ENCODE data around the gene PRRT2. TPM values are rescaled to one million over a fixed set of nuclear protein-coding genes. Genes with fewer than 3 reads are reported as not detected.

Gene PRRT2
- total and polyA plus RNA-seq, 10 of the 15 experiments (the other 5 are each of a cell fraction or from before 2014, with no cell fraction given) = 0.08 to 0.49 (median 0.12) TPM; not detected in 4

DNA sequence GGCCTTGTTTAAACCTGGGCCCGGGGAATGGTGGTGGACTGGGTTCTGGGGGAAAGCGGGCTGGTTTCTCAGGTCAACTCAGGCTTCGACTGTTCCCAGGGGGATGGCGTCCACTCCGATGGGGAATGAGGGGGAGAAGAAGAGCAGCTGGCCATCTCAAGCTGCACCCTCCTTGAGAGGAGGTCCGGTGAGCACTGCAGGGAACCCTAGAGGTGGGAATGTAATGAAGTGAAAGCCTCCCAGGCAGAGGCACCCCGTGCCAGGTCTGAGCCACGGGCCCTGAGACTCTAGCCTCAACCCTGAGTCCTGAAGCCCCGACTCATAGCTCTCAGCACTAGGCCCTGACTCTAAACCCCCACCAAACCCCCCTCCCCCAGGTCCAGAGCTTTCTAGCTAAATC is 52.2 kb downstream of the PRRT2 start:
- TF ChIP-seq MYC (IDR thresholded peaks at IDR 0.05; ENCODE audit: insufficient read depth, insufficient read length, insufficient replicate concordance, low read length, severe bottlenecking) (no peak), CHD4 (IDR thresholded peaks at IDR 0.05) (no peak), SREBF1 (IDR thresholded peaks at IDR 0.05; ENCODE audit: low read length) (no peak), DPF2 (IDR thresholded peaks at IDR 0.05) (no peak), SMAD1 (IDR thresholded peaks at IDR 0.05; ENCODE audit: low read depth, partially characterized antibody) (no peak), SMC3 (IDR thresholded peaks at IDR 0.05; ENCODE audit: borderline replicate concordance, low read length) (no peak), ETV6 (conservative IDR thresholded peaks at IDR 0.05 in 1 of 2, IDR thresholded peaks at IDR 0.05 in 1 of 2; ENCODE audit: borderline replicate concordance in 1 of 2, low read depth in 1 of 2) (no peak), MTA3 (IDR thresholded peaks at IDR 0.05; ENCODE audit: borderline replicate concordance, low read length) (no peak)
- TF ChIP-seq, protein P1, sequence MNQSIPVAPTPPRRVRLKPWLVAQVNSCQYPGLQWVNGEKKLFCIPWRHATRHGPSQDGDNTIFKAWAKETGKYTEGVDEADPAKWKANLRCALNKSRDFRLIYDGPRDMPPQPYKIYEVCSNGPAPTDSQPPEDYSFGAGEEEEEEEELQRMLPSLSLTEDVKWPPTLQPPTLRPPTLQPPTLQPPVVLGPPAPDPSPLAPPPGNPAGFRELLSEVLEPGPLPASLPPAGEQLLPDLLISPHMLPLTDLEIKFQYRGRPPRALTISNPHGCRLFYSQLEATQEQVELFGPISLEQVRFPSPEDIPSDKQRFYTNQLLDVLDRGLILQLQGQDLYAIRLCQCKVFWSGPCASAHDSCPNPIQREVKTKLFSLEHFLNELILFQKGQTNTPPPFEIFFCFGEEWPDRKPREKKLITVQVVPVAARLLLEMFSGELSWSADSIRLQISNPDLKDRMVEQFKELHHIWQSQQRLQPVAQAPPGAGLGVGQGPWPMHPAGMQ (IDR thresholded peaks at IDR 0.05; ENCODE audit: borderline replicate concordance) = no peak
- TF ChIP-seq, protein P2, sequence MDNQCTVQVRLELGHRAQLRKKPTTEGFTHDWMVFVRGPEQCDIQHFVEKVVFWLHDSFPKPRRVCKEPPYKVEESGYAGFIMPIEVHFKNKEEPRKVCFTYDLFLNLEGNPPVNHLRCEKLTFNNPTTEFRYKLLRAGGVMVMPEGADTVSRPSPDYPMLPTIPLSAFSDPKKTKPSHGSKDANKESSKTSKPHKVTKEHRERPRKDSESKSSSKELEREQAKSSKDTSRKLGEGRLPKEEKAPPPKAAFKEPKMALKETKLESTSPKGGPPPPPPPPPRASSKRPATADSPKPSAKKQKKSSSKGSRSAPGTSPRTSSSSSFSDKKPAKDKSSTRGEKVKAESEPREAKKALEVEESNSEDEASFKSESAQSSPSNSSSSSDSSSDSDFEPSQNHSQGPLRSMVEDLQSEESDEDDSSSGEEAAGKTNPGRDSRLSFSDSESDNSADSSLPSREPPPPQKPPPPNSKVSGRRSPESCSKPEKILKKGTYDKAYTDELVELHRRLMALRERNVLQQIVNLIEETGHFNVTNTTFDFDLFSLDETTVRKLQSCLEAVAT (IDR thresholded peaks at IDR 0.05) = no peak
- POLR2A ChIA-PET = no interaction called here
- CTCF ChIA-PET = interaction anchor here (0.6 to 0.7 kb wide), 2 partner anchors 97 to 786 kb away, joined by 3 to 4 read pairs; partner anchors contain the start of gene TMEM219
- Histone ChIP-seq H2AFZ (ENCODE audit: control insufficient read depth, low read depth, low read length) (no peak overlapping the region), H3K9me3 (replicated peaks; ENCODE audit: control insufficient read depth, insufficient read depth, low read length) (no peaks in the 10 kb centered on the region), H3K4me1 (ENCODE audit: control insufficient read depth, insufficient read depth, low read length) (peaks cover 4% of the 10 kb centered on the region), H4K20me1 (ENCODE audit: control insufficient read depth, insufficient read depth) (no peaks in the 10 kb centered on the region), H3K9ac (ENCODE audit: control insufficient read depth, insufficient read depth, low read length) (no peak overlapping the region), H3K27ac (ENCODE audit: control insufficient read depth, insufficient read depth) (no peak overlapping the region), H3K4me3 (no peak overlapping the region), H3K4me2 (ENCODE audit: control insufficient read depth, insufficient read depth) (no peak overlapping the region), H3K27me3 (replicated peaks in 1 of 2; ENCODE audit: control insufficient read depth in 2 of 2, insufficient read depth in 2 of 2, low read length in 1 of 2) (0 out of 4 replicates have a peak, but pooled peaks cover 0 to 1% of the 10 kb centered on the region in 2 experiments), H3K79me2 (ENCODE audit: control insufficient read depth, insufficient read depth, low read length) (peaks cover 7% of the 10 kb centered on the region), H3K36me3 (ENCODE audit: control insufficient read depth in 2 of 2, insufficient read depth in 2 of 2, low read length in 1 of 2) (no peaks in the 10 kb centered on the region; a peak in 1 of 4 replicates)
- BruUV-seq (replicated peaks) = no TSS peak
- ATAC-seq (no peak), DNase-seq (ENCODE audit: low read depth, low spot score) (no peak), FAIRE-seq (no peak)
- 25% methylated on average over 9 of the region's 9 CpGs for WGBS (ENCODE audit: insufficient coverage, insufficient replicate concordance, low lambda C conversion rate, missing lambda C conversion rate)
- RAD21 ChIA-PET (ENCODE audit: unreplicated experiment) = no interaction called here
- SMC1A ChIA-PET (ENCODE audit: uncharacterized antibody, unreplicated experiment) = no interaction called here
- in situ Hi-C loops (cut with MboI) = no loop called here
- intact Hi-C loops (cut with micrococcal nuclease; ENCODE audit: unreplicated experiment) = loop anchor here (5.0 to 10.0 kb wide), 2 partner anchors 42 to 61 kb away; partner anchors contain the start of genes KCTD13 and MVP

Small RNAs within 50 kb of the gene (small RNA-seq; reads per million reads assigned to genes)
- gene AC009133.6 = not detected
- gene AC120114.4 = not detected

Other genes with a start within 250 kb of the PRRT2 start
Only the 7 nearest of the 19 such genes appear.
- 12.4 and 13.3 TPM in 2 replicates for gene C16orf54, start 66.2 kb upstream of the PRRT2 start, total RNA-seq (2014; rRNA removed)
- 5.8 and 5.9 TPM in 2 replicates for gene C16orf54, start 66.2 kb upstream of the PRRT2 start, total RNA-seq (2014; rRNA removed; fragmentation: Illumina TruSeq; extraction: Trizol)
- 10.9 and 11.0 TPM in 2 replicates for gene C16orf54, start 66.2 kb upstream of the PRRT2 start, total RNA-seq (2021)
- 2.9 and 4.4 TPM in 2 replicates for gene C16orf54, start 66.2 kb upstream of the PRRT2 start, polyA plus RNA-seq (2011; rRNA removed)
- gene C16orf54, start 66.2 kb upstream of the PRRT2 start, polyA plus RNA-seq (2014; fragmentation: Illumina TruSeq; extraction: Trizol) = 4.1 and 5.2 TPM in 2 replicates
- 1 to 10 TPM; 2.1 to 2.4 TPM for gene C16orf54, start 66.2 kb upstream of the PRRT2 start, polyA plus RNA-seq (2014; fragmentation: Nextera tagmentation; extraction: Ambion mirVana)
- 6.3 and 7.0 TPM in 2 replicates for gene C16orf54, start 66.2 kb upstream of the PRRT2 start, polyA plus RNA-seq (2014; rRNA removed)
- 1 to 10 TPM; 4.6 to 5.6 TPM for gene C16orf54, start 66.2 kb upstream of the PRRT2 start, polyA plus RNA-seq (2016; fragmentation: Nextera tagmentation; extraction: Ambion mirVana)
- gene ZG16, start 33.9 kb upstream of the PRRT2 start, total RNA-seq (2014; rRNA removed) = not detected in 2 replicates
- not detected in 2 replicates for gene ZG16, start 33.9 kb upstream of the PRRT2 start, total RNA-seq (2014; rRNA removed; fragmentation: Illumina TruSeq; extraction: Trizol)
- not detected in 2 replicates for gene ZG16, start 33.9 kb upstream of the PRRT2 start, total RNA-seq (2021)
- not detected in 2 replicates for gene ZG16, start 33.9 kb upstream of the PRRT2 start, polyA plus RNA-seq (2011; rRNA removed)
- gene ZG16, start 33.9 kb upstream of the PRRT2 start, polyA plus RNA-seq (2014; fragmentation: Illumina TruSeq; extraction: Trizol) = not detected in 2 replicates
- not detected for gene ZG16, start 33.9 kb upstream of the PRRT2 start, polyA plus RNA-seq (2014; fragmentation: Nextera tagmentation; extraction: Ambion mirVana)
- not detected in 2 replicates for gene ZG16, start 33.9 kb upstream of the PRRT2 start, polyA plus RNA-seq (2014; rRNA removed)
- not detected for gene ZG16, start 33.9 kb upstream of the PRRT2 start, polyA plus RNA-seq (2016; fragmentation: Nextera tagmentation; extraction: Ambion mirVana)
- 137 and 143 TPM in 2 replicates for gene KIF22, start 21.4 kb upstream of the PRRT2 start, total RNA-seq (2014; rRNA removed)
- 92.6 and 94.3 TPM in 2 replicates for gene KIF22, start 21.4 kb upstream of the PRRT2 start, total RNA-seq (2014; rRNA removed; fragmentation: Illumina TruSeq; extraction: Trizol)
- gene KIF22, start 21.4 kb upstream of the PRRT2 start, total RNA-seq (2021) = 127 TPM in 2 replicates
- gene KIF22, start 21.4 kb upstream of the PRRT2 start, polyA plus RNA-seq (2011; rRNA removed) = 122 and 158 TPM in 2 replicates
- gene KIF22, start 21.4 kb upstream of the PRRT2 start, polyA plus RNA-seq (2014; fragmentation: Illumina TruSeq; extraction: Trizol) = 115 and 116 TPM in 2 replicates
- gene KIF22, start 21.4 kb upstream of the PRRT2 start, polyA plus RNA-seq (2014; fragmentation: Nextera tagmentation; extraction: Ambion mirVana) = 10 to 100 TPM in 1 of 2 experiments, 1 to 10 TPM in 1; 7.6 to 16.9 TPM
- gene KIF22, start 21.4 kb upstream of the PRRT2 start, polyA plus RNA-seq (2014; rRNA removed) = 142 and 143 TPM in 2 replicates
- 100 to 1,000 TPM; 156 TPM for gene KIF22, start 21.4 kb upstream of the PRRT2 start, polyA plus RNA-seq (2016; fragmentation: Nextera tagmentation; extraction: Ambion mirVana)
- 184 and 202 TPM in 2 replicates for gene MAZ, start 5.7 kb upstream of the PRRT2 start, total RNA-seq (2014; rRNA removed)
- gene MAZ, start 5.7 kb upstream of the PRRT2 start, total RNA-seq (2014; rRNA removed; fragmentation: Illumina TruSeq; extraction: Trizol) = 142 and 158 TPM in 2 replicates
- gene MAZ, start 5.7 kb upstream of the PRRT2 start, total RNA-seq (2021) = 305 and 309 TPM in 2 replicates
- 57.5 and 100 TPM in 2 replicates for gene MAZ, start 5.7 kb upstream of the PRRT2 start, polyA plus RNA-seq (2011; rRNA removed)
- gene MAZ, start 5.7 kb upstream of the PRRT2 start, polyA plus RNA-seq (2014; fragmentation: Illumina TruSeq; extraction: Trizol) = 105 and 184 TPM in 2 replicates
- gene MAZ, start 5.7 kb upstream of the PRRT2 start, polyA plus RNA-seq (2014; fragmentation: Nextera tagmentation; extraction: Ambion mirVana) = 10 to 100 TPM; 23.9 to 31.4 TPM
- 132 and 171 TPM in 2 replicates for gene MAZ, start 5.7 kb upstream of the PRRT2 start, polyA plus RNA-seq (2014; rRNA removed)
- gene MAZ, start 5.7 kb upstream of the PRRT2 start, polyA plus RNA-seq (2016; fragmentation: Nextera tagmentation; extraction: Ambion mirVana) = 10 to 100 TPM; 45.1 to 48.9 TPM
- gene PAGR1, start 4.0 kb downstream of the PRRT2 start, total RNA-seq (2014; rRNA removed) = 31.5 and 33.4 TPM in 2 replicates
- 15.0 and 19.6 TPM in 2 replicates for gene PAGR1, start 4.0 kb downstream of the PRRT2 start, total RNA-seq (2014; rRNA removed; fragmentation: Illumina TruSeq; extraction: Trizol)
- gene PAGR1, start 4.0 kb downstream of the PRRT2 start, total RNA-seq (2021) = 26.5 and 27.2 TPM in 2 replicates
- 14.9 and 16.0 TPM in 2 replicates for gene PAGR1, start 4.0 kb downstream of the PRRT2 start, polyA plus RNA-seq (2011; rRNA removed)
- gene PAGR1, start 4.0 kb downstream of the PRRT2 start, polyA plus RNA-seq (2014; fragmentation: Illumina TruSeq; extraction: Trizol) = 4.4 and 11.5 TPM in 2 replicates
- 1 to 10 TPM; 1.1 to 5.5 TPM for gene PAGR1, start 4.0 kb downstream of the PRRT2 start, polyA plus RNA-seq (2014; fragmentation: Nextera tagmentation; extraction: Ambion mirVana)
- gene PAGR1, start 4.0 kb downstream of the PRRT2 start, polyA plus RNA-seq (2014; rRNA removed) = 29.6 and 34.5 TPM in 2 replicates
- gene PAGR1, start 4.0 kb downstream of the PRRT2 start, polyA plus RNA-seq (2016; fragmentation: Nextera tagmentation; extraction: Ambion mirVana) = 10 to 100 TPM; 44.6 to 57.7 TPM
- gene MVP, start 8.3 kb downstream of the PRRT2 start, total RNA-seq (2014; rRNA removed) = 60.2 and 67.9 TPM in 2 replicates
- 28.1 and 28.9 TPM in 2 replicates for gene MVP, start 8.3 kb downstream of the PRRT2 start, total RNA-seq (2014; rRNA removed; fragmentation: Illumina TruSeq; extraction: Trizol)
- 62.5 and 62.7 TPM in 2 replicates for gene MVP, start 8.3 kb downstream of the PRRT2 start, total RNA-seq (2021)
- 26.8 and 74.2 TPM in 2 replicates for gene MVP, start 8.3 kb downstream of the PRRT2 start, polyA plus RNA-seq (2011; rRNA removed)
- gene MVP, start 8.3 kb downstream of the PRRT2 start, polyA plus RNA-seq (2014; fragmentation: Illumina TruSeq; extraction: Trizol) = 18.5 and 37.3 TPM in 2 replicates
- gene MVP, start 8.3 kb downstream of the PRRT2 start, polyA plus RNA-seq (2014; fragmentation: Nextera tagmentation; extraction: Ambion mirVana) = 1 to 10 TPM in 1 of 2 experiments, under 1 TPM in 1; 0.98 to 1.2 TPM
- gene MVP, start 8.3 kb downstream of the PRRT2 start, polyA plus RNA-seq (2014; rRNA removed) = 46.7 and 56.9 TPM in 2 replicates
- 10 to 100 TPM; 63.5 to 64.6 TPM for gene MVP, start 8.3 kb downstream of the PRRT2 start, polyA plus RNA-seq (2016; fragmentation: Nextera tagmentation; extraction: Ambion mirVana)
- gene CDIPT, start 51.0 kb downstream of the PRRT2 start, total RNA-seq (2014; rRNA removed) = 33.2 and 35.4 TPM in 2 replicates
- 9.6 and 10.5 TPM in 2 replicates for gene CDIPT, start 51.0 kb downstream of the PRRT2 start, total RNA-seq (2014; rRNA removed; fragmentation: Illumina TruSeq; extraction: Trizol)
- 31.4 and 34.1 TPM in 2 replicates for gene CDIPT, start 51.0 kb downstream of the PRRT2 start, total RNA-seq (2021)
- gene CDIPT, start 51.0 kb downstream of the PRRT2 start, polyA plus RNA-seq (2011; rRNA removed) = 14.5 and 26.2 TPM in 2 replicates
- 6.8 and 15.5 TPM in 2 replicates for gene CDIPT, start 51.0 kb downstream of the PRRT2 start, polyA plus RNA-seq (2014; fragmentation: Illumina TruSeq; extraction: Trizol)
- gene CDIPT, start 51.0 kb downstream of the PRRT2 start, polyA plus RNA-seq (2014; fragmentation: Nextera tagmentation; extraction: Ambion mirVana) = 1 to 10 TPM in 1 of 2 experiments, under 1 TPM in 1; 0.87 to 3.5 TPM
- gene CDIPT, start 51.0 kb downstream of the PRRT2 start, polyA plus RNA-seq (2014; rRNA removed) = 33.1 and 33.2 TPM in 2 replicates
- gene CDIPT, start 51.0 kb downstream of the PRRT2 start, polyA plus RNA-seq (2016; fragmentation: Nextera tagmentation; extraction: Ambion mirVana) = 10 to 100 TPM; 28.1 to 36.4 TPM

Data from GM12878 (cell line).